Esophagus muscularis mucosa (tissue), 4 donors: ENCODE results near the gene MACROD2. TPM values are rescaled to one million over a fixed set of nuclear protein-coding genes. Genes with fewer than 3 reads are reported as not detected.

ENCODE experiments used
- DNase-seq: peaks from one replicate; pipeline ENCODE4 v3.0.0-alpha.2; 2017; ENCODE audit errors: extremely low spot score
- H3K27ac ChIP-seq, 4 donors: fragments of 200-600 bp; sonication (generic); replicated peaks in 1 of 4; 1 replicate in 3 of 4; 2 replicates in 1 of 4; pipeline ENCODE4 v1.5.1; 2016 to 2019; ENCODE audit warnings: mild to moderate bottlenecking in 1 of 4
- H3K27me3 ChIP-seq, 4 donors: fragments of 200-600 bp; sonication (generic); one replicate each; pipeline versions ENCODE4 v1.5.1 to v1.6.0; 2016 to 2019
- H3K36me3 ChIP-seq, 4 donors: fragments of 200-600 bp; sonication (generic); one replicate each; pipeline ENCODE4 v1.5.1; 2016 to 2019
- H3K4me1 ChIP-seq, 4 donors: fragments of 200-600 bp; sonication (generic); one replicate each; pipeline ENCODE4 v1.5.1; 2016 to 2019
- H3K4me3 ChIP-seq, 4 donors: fragments of 200-600 bp; sonication (generic); 1 replicate in 2 of 4; 2 replicates in 2 of 4; pipeline ENCODE4 v1.5.1; 2016 to 2019; ENCODE audit warnings: mild to moderate bottlenecking in 4 of 4, moderate library complexity in 1 of 4
- H3K9me3 ChIP-seq, 4 donors: fragments of 200-600 bp; sonication (generic); 1 replicate in 3 of 4; 2 replicates in 1 of 4; pipeline ENCODE4 v1.5.1; 2016 to 2019
- EP300 ChIP-seq: sonication (generic); formaldehyde crosslinking; IDR thresholded peaks from one replicate; pipeline ENCODE4 v1.6.1; 2017; ENCODE audit warnings: antibody characterized with exemption
- POLR2A ChIP-seq: fragments of 450-650 bp; IDR thresholded peaks from one replicate; pipeline ENCODE4 v1.6.1; 2017; ENCODE audit warnings: antibody characterized with exemption, moderate library complexity, mild to moderate bottlenecking, low read depth
- POLR2AphosphoS5 ChIP-seq, 2 donors: sonication (generic); formaldehyde crosslinking; IDR thresholded peaks; one replicate each; pipeline ENCODE4 v1.6.1; 2017; ENCODE audit warnings: antibody characterized with exemption in 2 of 2
- WGBS: methylation state at CpG from one replicate; pipeline ENCODE4 v1.1.5; 2018; 5-methylcytosine and 5-hydroxymethylcytosine counted together
- intact Hi-C: fragments of 100-400 bp; cut with DNase I; formaldehyde crosslinking; loops from one replicate; pipeline ENCODE4 v1.15.1; 2023
- total RNA-seq, 4 donors: library from RNA; depleted of rRNA; stranded (reverse); fragments of >200 nt; gene quantifications; one replicate each; pipeline versions ENCODE4 v1.1.0 to v1.2.1, GENCODE V29; 2016
- TF ChIP-seq, protein P1 (sequence below), 3 experiments: fragments of 200-600 bp in 2 of 3; fragments of 450-650 bp in 1 of 3; sonication (generic) in 2 of 3; IDR thresholded peaks; one replicate each; pipeline ENCODE4 v1.5.1; 2017 to 2019; ENCODE audit warnings: antibody characterized with exemption in 3 of 3, mild to moderate bottlenecking in 2 of 3, moderate library complexity in 1 of 3

Gene MACROD2
- total RNA-seq, 4 donors from 2014 or later: 1.4 to 3.6 (median 2.6) TPM

GRCh38 chr20:14928083-14928482 is 932.8 kb downstream of the MACROD2 start:
- Histone ChIP-seq H3K4me1 (no peaks in the 10 kb centered on the region), H3K4me3 (no peak overlapping the region), H3K27ac (no peak overlapping the region), H3K27me3 (no peaks in the 10 kb centered on the region), H3K9me3 (no peaks in the 10 kb centered on the region), H3K36me3 (no peaks in the 10 kb centered on the region)
- DNase-seq: no peak
- 35% methylated on average over 3 of the region's 3 CpGs for WGBS
- TF ChIP-seq EP300 (no peak), POLR2A (no peak), POLR2AphosphoS5 (IDR thresholded peaks at IDR 0.05) (no peak)
- TF ChIP-seq, protein P1, sequence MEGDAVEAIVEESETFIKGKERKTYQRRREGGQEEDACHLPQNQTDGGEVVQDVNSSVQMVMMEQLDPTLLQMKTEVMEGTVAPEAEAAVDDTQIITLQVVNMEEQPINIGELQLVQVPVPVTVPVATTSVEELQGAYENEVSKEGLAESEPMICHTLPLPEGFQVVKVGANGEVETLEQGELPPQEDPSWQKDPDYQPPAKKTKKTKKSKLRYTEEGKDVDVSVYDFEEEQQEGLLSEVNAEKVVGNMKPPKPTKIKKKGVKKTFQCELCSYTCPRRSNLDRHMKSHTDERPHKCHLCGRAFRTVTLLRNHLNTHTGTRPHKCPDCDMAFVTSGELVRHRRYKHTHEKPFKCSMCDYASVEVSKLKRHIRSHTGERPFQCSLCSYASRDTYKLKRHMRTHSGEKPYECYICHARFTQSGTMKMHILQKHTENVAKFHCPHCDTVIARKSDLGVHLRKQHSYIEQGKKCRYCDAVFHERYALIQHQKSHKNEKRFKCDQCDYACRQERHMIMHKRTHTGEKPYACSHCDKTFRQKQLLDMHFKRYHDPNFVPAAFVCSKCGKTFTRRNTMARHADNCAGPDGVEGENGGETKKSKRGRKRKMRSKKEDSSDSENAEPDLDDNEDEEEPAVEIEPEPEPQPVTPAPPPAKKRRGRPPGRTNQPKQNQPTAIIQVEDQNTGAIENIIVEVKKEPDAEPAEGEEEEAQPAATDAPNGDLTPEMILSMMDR (IDR thresholded peaks at IDR 0.05): no peak
- intact Hi-C loops: no loop called here

DNA sequence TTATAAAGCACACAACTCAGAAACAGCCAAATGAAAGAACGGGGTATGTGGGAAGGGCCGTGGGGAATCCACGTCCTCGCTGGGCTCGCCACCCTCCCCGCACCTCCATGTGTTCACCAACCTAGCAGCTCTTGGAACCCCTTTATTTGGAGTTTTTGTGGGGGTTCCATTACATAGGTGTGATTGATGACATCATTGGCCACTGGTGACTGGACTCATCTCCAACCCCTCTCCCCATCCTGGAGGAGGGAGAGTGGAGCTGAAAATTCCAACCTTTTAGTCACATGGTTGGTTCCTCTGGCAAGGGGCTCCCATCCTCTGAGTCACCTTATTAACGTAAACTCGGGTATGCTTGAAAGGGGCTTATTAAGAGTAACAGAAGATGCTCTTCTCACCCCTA is 934.1 kb downstream of the MACROD2 start:
- no peaks in the 10 kb centered on the region for H3K36me3 ChIP-seq
- 94% methylated on average over 8 of the region's 8 CpGs for WGBS
- H3K4me3 ChIP-seq: no peak overlapping the region
- no peaks in the 10 kb centered on the region for H3K4me1 ChIP-seq
- no peak for DNase-seq
- intact Hi-C loops: no loop called here
- no peaks in the 10 kb centered on the region for H3K9me3 ChIP-seq
- no peaks in the 10 kb centered on the region for H3K27me3 ChIP-seq
- TF ChIP-seq, protein P1 (IDR thresholded peaks at IDR 0.05): no peak
- TF ChIP-seq POLR2A: no peak
- TF ChIP-seq EP300: no peak
- no peak for TF ChIP-seq POLR2AphosphoS5 (IDR thresholded peaks at IDR 0.05)
- no peak overlapping the region for H3K27ac ChIP-seq

DNA sequence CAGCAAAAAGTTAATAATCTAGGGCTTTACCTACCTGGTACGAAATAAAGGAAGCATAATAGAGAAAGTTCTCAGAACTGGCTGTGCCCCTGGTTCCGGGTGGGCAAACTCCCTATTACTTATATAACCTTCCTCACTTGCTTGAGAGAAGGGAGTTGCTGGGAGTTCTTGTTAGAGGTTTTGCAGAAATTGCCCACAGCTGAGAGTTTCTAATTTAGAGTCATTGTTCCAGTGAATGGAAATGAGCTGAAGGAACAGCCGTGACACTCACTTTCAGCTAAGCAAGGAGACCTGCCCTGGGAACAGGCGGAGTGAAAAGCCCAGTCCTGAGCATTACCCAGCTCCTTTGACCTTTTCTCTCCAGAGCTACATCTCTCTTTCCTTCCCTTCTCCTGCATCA is 936.7 kb downstream of the MACROD2 start:
- no peak for DNase-seq
- Histone ChIP-seq H3K27ac (no peak overlapping the region), H3K4me1 (no peaks in the 10 kb centered on the region), H3K9me3 (no peaks in the 10 kb centered on the region), H3K36me3 (no peaks in the 10 kb centered on the region), H3K27me3 (no peaks in the 10 kb centered on the region), H3K4me3 (no peak overlapping the region)
- TF ChIP-seq, protein P1 (IDR thresholded peaks at IDR 0.05): no peak
- no peak for TF ChIP-seq POLR2AphosphoS5 (IDR thresholded peaks at IDR 0.05)
- TF ChIP-seq POLR2A: no peak
- TF ChIP-seq EP300: no peak
- 96% methylated on average over 4 of the region's 4 CpGs for WGBS
- intact Hi-C loops: no loop called here

DNA sequence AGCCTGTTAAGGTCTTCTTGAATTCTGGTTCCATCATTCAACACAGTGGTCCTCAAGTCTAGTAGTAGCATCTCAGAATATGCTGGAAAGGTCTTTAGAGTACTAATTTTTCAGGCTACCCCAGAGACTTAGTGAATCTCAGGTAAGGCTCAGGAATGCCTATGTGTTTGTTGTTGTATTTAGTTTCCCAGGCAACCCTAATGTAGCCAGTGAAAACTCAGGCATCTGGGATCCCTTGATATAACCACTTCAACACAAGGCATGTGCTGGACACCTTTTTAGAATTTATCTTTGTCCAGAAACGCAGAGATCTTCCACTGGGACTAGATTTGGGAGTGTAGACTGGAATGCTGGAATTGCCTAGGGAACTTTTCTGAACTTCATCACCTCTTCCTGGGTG is 940.0 kb downstream of the MACROD2 start:
- TF ChIP-seq EP300 (no peak), POLR2AphosphoS5 (IDR thresholded peaks at IDR 0.05) (no peak), POLR2A (no peak)
- TF ChIP-seq, protein P1 (IDR thresholded peaks at IDR 0.05): no peak
- DNase-seq: no peak
- Histone ChIP-seq H3K36me3 (no peaks in the 10 kb centered on the region), H3K27ac (no peak overlapping the region), H3K27me3 (no peaks in the 10 kb centered on the region), H3K9me3 (peaks cover 0 to 14% (median 3%) of the 10 kb centered on the region in 4 donors), H3K4me1 (no peaks in the 10 kb centered on the region), H3K4me3 (no peak overlapping the region)
- 42% methylated on average over 1 of the region's 1 CpG for WGBS
- intact Hi-C loops: no loop called here

GRCh38 chr20:14937021-14937420 is 941.7 kb downstream of the MACROD2 start:
- Histone ChIP-seq H3K36me3 (no peaks in the 10 kb centered on the region), H3K27ac (no peak overlapping the region), H3K9me3 (peaks cover 0 to 16% (median 6%) of the 10 kb centered on the region in 4 donors), H3K4me3 (no peak overlapping the region), H3K4me1 (no peaks in the 10 kb centered on the region), H3K27me3 (no peaks in the 10 kb centered on the region)
- WGBS: 93% methylated on average over 3 of the region's 3 CpGs
- DNase-seq: no peak
- intact Hi-C loops: no loop called here
- TF ChIP-seq POLR2A: no peak
